Stimulated activated CD8-positive, alpha-beta memory T cell treated with anti-CD3 and anti-CD28 coated beads, Interleukin-15, amount 100 ng/mL, for 24 hours (primary cell): ENCODE results near the gene GATAD2A.

Experiments
- DNase-seq: peaks from one replicate; pipeline ENCODE4 v3.0.0-alpha.2; 2020; ENCODE audit warnings: low read depth

The GATAD2A gene

GRCh38 chr19:19531951-19532805, 126.7 kb downstream of the GATAD2A start:
- DNase-seq = peak; percentile 90

GRCh38 chr19:19532806-19533701, 127.6 kb downstream of the GATAD2A start:
- DNase-seq = no peak

GRCh38 chr19:19533841-19534240, 128.4 kb downstream of the GATAD2A start:
- no peak for DNase-seq

GRCh38 chr19:19534556-19535265, 129.2 kb downstream of the GATAD2A start:
- no peak for DNase-seq

- DNase-seq = no peak
These were observed 130.1 kb downstream of the GATAD2A start for GRCh38 chr19:19535311-19536191.

GRCh38 chr19:19537075-19538048, 131.9 kb downstream of the GATAD2A start:
- no peak for DNase-seq

GRCh38 chr19:19538061-19538784, 132.7 kb downstream of the GATAD2A start, which contains the start of gene CILP2:
Gene CILP2, plus strand, starts transcription at chr19:19538265. Its CDS starts 85 bp downstream, at chr19:19538350.
- DNase-seq = no peak

GRCh38 chr19:19538785-19539166, 133.3 kb downstream of the GATAD2A start:
- no peak for DNase-seq

- DNase-seq = no peak
These were observed 134.2 kb downstream of the GATAD2A start for GRCh38 chr19:19539698-19540063.

- DNase-seq = peak; percentile 38
These were observed 134.7 kb downstream of the GATAD2A start for GRCh38 chr19:19540064-19540714.

- peak; percentile 43 for DNase-seq
These were observed 135.4 kb downstream of the GATAD2A start for GRCh38 chr19:19540715-19541515.

- DNase-seq = no peak
These were observed 136.1 kb downstream of the GATAD2A start for GRCh38 chr19:19541616-19542015.

- DNase-seq = no peak
These were observed 137.0 kb downstream of the GATAD2A start for GRCh38 chr19:19542507-19542906.

GRCh38 chr19:19543101-19543500, 137.6 kb downstream of the GATAD2A start:
- no peak for DNase-seq

- no peak for DNase-seq
These were observed 138.2 kb downstream of the GATAD2A start for GRCh38 chr19:19543640-19544039.

GRCh38 chr19:19544257-19544953, 138.9 kb downstream of the GATAD2A start:
- DNase-seq = no peak

GRCh38 chr19:19544954-19545591, 139.6 kb downstream of the GATAD2A start:
- no peak for DNase-seq
